Ecto neural progenitor cell (in vitro differentiated cells): ENCODE data around the gene GRB2.

ENCODE experiments used
- DNase-seq: peaks from one replicate; pipeline ENCODE4 v3.0.0-alpha.2; 2018; ENCODE audit warnings: low spot score

The GRB2 gene

GRCh38 chr17:75277664-75278071, 127.8 kb downstream of the GRB2 start:
- no peak for DNase-seq

- no peak for DNase-seq
Observed at GRCh38 chr17:75273977-75274708, 131.3 kb downstream of the GRB2 start.

DNA sequence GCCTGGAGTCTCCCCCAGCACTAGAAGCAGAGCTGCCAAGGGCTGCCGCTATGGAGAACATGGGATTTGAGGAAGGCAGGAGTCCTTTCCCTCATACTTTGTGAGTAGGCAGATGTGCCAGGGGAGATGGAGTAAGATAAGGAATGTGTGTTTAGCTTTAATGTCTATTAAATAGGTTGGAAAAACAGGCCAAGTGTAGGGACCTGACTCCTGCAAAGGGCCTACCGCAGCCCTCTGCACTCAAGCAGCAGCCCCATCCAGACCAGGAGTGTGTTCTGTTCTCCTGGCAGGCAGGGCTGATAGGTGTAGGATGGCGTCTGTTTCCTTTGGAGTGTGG, 132.7 kb downstream of the GRB2 start:
- DNase-seq, result no peak

GRCh38 chr17:75271955-75272847, 133.3 kb downstream of the GRB2 start:
- DNase-seq, result no peak

DNA sequence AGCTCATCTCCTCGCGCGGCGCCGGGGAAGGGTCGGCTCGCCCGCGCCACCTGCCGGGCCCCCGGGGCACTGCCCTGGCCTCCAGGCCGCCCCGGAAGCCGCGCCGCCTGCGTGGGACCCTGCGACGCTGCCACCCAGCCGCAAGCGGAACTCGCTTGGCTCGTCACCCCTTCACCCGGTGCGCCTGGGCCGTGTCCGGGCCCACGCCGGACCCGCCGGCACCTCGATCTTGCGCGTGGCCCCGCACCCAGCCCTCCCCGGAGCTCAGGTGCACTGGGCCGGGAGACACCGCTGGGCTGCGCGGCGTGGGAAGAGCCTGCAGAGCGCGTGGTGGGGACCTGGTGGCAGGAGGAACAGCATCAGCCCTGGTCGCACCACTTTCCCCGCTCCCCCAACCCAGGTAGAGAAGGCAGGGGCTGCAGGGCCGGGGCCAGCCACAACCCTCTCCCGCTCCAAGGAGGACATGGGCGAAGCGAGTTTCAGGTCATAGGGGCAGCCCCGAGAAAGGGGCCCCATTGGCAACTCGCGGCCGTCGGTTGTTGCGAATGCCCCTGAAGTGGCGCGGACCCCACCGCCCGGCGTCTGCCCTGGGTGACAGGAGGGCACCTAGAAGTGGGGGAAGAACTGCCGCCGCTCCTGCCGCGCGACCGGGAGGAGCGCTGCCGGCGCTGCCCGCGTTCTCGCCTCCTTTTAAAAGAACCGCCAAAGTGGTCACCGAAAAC, 134.1 kb downstream of the GRB2 start:
- DNase-seq, result peak; percentile 92

DNA sequence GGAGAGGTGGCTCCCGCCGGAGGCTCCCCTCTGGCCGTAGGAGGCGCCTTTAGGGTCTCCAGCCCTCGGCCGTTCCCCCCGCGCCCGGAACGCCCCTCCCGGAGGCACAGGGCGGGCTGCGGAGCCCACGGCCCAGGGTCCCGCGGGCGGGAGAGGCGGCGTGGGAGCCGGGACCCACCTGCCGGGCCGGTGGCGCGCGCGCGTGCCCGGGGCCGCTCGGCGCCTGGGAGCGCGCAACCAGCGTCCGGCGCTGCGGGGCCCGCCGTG, 134.6 kb downstream of the GRB2 start, which contains the start of gene MIF4GD:
Gene MIF4GD (minus strand): TSS at position 266 of the 267 bp plus-strand sequence. CDS start 1,036 bp downstream, outside the sequence.
- DNase-seq, result no peak

DNA sequence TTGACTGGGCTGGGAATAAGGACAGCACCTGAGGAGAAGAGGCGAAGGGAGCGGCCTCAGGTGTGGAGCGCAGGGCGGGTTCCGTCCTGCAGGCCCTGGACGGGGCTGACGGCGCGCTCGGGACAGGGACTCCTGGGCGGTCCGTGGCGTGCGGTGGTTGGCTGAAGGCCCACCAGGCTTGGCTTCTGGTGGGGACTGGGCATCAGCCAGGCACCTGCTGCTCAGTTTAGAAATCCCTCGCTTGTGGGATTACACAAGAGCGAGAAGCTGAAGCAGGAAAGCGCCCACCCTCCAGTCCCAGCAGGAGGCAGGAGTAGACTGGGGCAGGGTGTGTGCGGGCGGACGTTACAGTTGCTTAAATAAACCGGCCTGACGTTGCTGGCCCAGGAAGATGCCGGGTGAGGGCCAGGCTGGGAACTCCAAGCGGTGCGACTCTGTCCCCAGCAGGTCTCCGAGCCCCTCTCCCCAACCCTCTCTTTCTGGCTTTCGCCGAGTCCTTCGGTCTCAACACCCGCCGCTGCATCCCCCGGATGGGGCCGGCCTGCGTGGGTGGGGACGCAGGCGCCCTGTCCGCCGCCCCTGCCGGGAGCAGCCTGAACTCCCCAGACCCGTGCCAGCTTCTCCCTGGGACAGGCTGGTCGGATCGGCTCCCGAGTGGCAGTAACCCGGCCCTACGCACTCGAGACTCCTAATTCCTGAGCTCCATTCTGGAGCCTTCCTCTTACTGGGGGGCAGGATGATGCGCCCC, 135.1 kb downstream of the GRB2 start:
- peak; percentile 88 for DNase-seq

DNA sequence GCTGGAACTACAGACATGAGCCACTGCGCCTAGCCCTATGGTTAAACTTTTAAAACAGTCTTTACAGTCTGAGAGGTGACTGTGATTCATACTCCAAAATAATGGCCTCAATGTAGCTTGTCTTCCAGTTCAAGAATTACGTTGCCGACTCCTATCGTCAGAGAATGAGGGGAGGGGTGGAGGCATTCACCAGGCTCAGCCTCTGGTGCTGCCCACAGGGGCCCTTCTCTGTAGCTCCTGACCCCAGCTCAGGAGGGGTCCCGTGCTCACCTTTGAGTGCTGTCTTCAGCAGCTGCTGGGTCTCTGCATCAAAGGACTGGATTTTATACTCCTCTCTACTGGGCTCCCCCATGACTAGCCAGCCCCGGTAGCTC, 135.6 kb downstream of the GRB2 start:
- DNase-seq, result no peak
